Activated CD8-positive, alpha-beta T cell treated with anti-CD3 and anti-CD28 coated beads, Interleukin-2, amount 10 ng/mL, durations not matched to agents 7 days and 5 days (primary cell): ENCODE data around the gene LRRN2. TPM values are rescaled to one million over a fixed set of nuclear protein-coding genes. Genes with fewer than 3 reads are reported as not detected.

Experiments used
- ATAC-seq: fragments of 150-1000 bp; cut with Tn5 transposase; one replicate; pipeline ENCODE4 v1.10.0; 2021; ENCODE audit warnings: moderate library complexity
- CTCF ChIA-PET: fragments of 350-600 bp; sonication (Branson Sonifier 250); formaldehyde crosslinking; loops from one replicate; lab custom pipeline; 2021; ENCODE audit warnings: antibody characterized with exemption; lab: Charles Lee
- POLR2A ChIA-PET: fragments of 350-600 bp; sonication (Branson Sonifier 250); formaldehyde crosslinking; loops from one replicate; lab custom pipeline; 2021; ENCODE audit warnings: antibody characterized with exemption; lab: Charles Lee
- DNase-seq: peaks from one replicate; pipeline ENCODE4 v3.0.0-alpha.2; 2020
- H3K27ac Mint-ChIP-seq: one replicate; pipeline ENCODE4 v1.8.0; 2021; ENCODE audit warnings: mild to moderate bottlenecking, mixed read lengths
- H3K27me3 Mint-ChIP-seq: one replicate; pipeline ENCODE4 v1.8.0; 2021; ENCODE audit warnings: low read depth, mixed read lengths
- H3K36me3 Mint-ChIP-seq: one replicate; pipeline ENCODE4 v1.8.0; 2021; ENCODE audit warnings: low read depth, mixed read lengths
- H3K4me1 Mint-ChIP-seq: one replicate; pipeline ENCODE4 v1.8.0; 2021; ENCODE audit warnings: low read depth, mixed read lengths
- H3K4me3 Mint-ChIP-seq: one replicate; pipeline ENCODE4 v1.8.0; 2021; ENCODE audit warnings: mild to moderate bottlenecking, mixed read lengths
- H3K9me3 Mint-ChIP-seq: one replicate; pipeline ENCODE4 v1.8.0; 2022; ENCODE audit warnings: mixed read lengths; ENCODE audit not compliant: insufficient read depth
- total RNA-seq, 2 experiments: library from RNA; stranded (reverse); gene quantifications; one replicate each; pipeline ENCODE4 v1.2.3, GENCODE V29; 2021

The LRRN2 gene
- total RNA-seq, 2 experiments from 2014 or later, result not detected

DNA sequence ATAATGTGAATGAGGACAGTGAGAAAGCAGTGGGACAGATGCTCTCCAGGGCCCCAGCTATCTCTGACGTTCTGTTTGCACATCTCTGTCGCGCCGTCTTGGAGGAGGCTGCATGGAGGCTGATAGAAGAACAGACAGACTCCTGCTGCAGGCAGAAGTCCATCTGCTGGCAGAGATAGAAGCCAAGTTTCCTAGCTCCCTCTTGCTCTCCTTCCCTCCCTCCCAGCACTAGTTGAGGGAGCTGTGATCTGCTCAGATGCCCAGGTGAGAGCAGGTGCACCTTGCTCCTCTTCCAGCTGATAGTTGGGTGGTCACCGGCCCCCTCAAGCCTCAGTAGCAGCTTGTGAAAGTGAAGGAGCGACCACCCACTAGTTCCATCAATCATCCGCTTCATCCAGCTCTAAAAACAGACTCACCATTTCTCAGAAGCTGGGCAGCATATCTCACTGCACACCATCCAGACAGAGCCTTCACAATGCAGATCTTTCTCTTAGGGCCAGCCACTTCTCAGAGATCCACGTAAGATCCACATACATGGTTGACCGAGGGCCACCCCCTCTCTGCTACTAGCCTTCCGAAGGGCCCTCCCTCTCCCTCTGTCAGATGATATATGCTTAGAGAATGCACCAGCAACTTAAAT, 12.9 kb downstream of the LRRN2 start:
- H3K4me3 Mint-ChIP-seq, result no peak overlapping the region
- H3K4me1 Mint-ChIP-seq, result no peaks in the 10 kb centered on the region
- POLR2A ChIA-PET, result no interaction called here
- no peaks in the 10 kb centered on the region for H3K9me3 Mint-ChIP-seq
- ATAC-seq (no peak), DNase-seq (no peak)
- CTCF ChIA-PET, result interaction anchor here (1.0 to 1.5 kb wide), 2 partner anchors 91 to 134 kb away, joined by 3 read pairs; no protein-coding TSS in a partner anchor
- H3K27me3 Mint-ChIP-seq, result peaks cover 3% of the 10 kb centered on the region
- H3K36me3 Mint-ChIP-seq, result no peaks in the 10 kb centered on the region
- no peak overlapping the region for H3K27ac Mint-ChIP-seq

DNA sequence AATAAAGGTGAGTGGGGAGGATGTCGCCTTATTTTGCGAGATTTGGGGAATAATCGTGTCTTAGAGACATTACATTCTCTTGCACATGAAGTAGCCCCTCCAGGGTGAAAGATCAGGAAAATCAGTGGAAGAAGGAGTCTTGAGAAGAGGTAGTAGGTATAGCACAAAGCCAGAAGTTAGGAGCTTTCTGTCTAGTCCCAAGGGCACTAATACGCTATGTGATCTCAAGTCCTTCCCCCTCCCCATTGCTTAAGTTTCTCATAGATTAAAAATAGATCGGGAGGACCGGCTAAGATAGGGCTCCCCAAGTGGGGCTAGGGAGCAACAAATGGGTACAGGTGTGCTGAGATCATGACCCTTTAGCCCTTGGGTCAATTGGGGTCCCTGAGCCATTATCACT, 13.5 kb downstream of the LRRN2 start:
- Mint-ChIP-seq H3K27ac (no peak overlapping the region), H3K36me3 (no peaks in the 10 kb centered on the region), H3K9me3 (no peaks in the 10 kb centered on the region), H3K27me3 (peaks cover under 1% of the 10 kb centered on the region), H3K4me3 (no peak overlapping the region), H3K4me1 (no peaks in the 10 kb centered on the region)
- CTCF ChIA-PET, result interaction anchor here (1.5 kb wide), 1 partner anchor 135 kb away, joined by 3 read pairs; no protein-coding TSS in a partner anchor
- POLR2A ChIA-PET, result no interaction called here
- DNase-seq (no peak), ATAC-seq (no peak)

DNA sequence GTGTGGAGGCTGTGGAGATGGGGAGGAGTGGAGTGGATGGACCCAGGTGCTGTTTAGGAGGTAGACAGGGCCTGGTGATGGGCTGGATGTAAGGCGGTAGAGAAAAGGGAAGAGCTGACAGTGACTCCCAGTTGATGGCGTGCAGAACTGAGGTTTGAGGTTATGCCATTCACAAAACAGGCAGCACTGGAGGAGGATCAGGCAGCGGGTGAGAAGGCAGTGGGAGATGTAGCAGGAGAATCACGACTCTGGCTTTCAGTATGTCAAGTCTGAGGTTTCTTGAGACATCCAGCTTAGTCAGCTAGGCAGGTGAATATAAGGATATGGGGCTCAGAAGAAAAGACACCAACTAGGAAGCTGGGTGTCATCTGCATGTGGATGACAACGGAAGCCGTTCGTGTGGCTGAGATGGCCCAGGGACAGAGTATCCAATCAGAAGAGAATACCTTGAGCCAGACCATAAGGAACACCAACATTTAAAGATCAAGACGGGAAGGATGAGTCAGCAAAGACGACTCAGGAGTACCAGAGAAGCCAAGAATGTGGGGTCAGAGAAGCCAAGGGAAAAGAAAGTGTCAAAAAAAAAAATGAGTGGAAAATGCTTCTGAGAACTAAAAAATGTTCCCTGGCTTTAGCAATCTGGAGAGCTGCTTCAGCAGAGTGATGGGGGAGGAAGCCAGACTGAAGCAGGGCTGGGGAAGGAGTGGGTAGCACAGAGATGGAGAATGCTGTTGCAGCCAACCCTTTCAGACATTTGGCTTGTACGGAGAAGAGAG, 15.2 kb downstream of the LRRN2 start:
- H3K4me3 Mint-ChIP-seq, result no peak overlapping the region
- no peaks in the 10 kb centered on the region for H3K4me1 Mint-ChIP-seq
- no peak for DNase-seq
- CTCF ChIA-PET, result interaction anchor here (0.7 kb wide), 1 partner anchor 137 kb away, joined by 3 read pairs; no protein-coding TSS in a partner anchor
- H3K27ac Mint-ChIP-seq, result no peak overlapping the region
- no peak for ATAC-seq
- H3K27me3 Mint-ChIP-seq, result no peaks in the 10 kb centered on the region
- H3K36me3 Mint-ChIP-seq, result no peaks in the 10 kb centered on the region
- H3K9me3 Mint-ChIP-seq, result no peaks in the 10 kb centered on the region
- POLR2A ChIA-PET, result no interaction called here

DNA sequence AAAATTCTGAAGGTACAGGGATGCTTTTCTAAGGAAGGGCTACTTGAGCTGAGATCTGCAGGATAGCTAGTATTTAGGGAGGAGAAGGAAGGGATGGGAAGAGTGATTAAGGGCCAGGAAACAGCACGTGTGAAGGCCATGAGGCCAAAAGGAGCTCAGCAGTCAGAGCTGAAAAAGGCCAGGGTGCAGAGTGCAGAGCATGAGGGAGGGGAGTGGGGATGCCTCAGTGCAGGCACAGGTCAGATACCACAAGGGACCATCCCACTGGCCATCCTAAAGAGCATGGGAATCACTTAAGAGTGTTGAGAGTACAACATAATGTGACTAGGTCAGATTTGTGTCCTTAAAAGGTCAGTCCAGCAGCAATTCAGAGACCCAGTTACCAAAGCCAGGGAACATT, 16.0 kb downstream of the LRRN2 start:
- Mint-ChIP-seq H3K36me3 (no peaks in the 10 kb centered on the region), H3K27ac (no peak overlapping the region)
- CTCF ChIA-PET, result interaction anchor here (0.7 to 1.2 kb wide), 3 partner anchors 15 to 137 kb away, joined by 3 read pairs; no protein-coding TSS in a partner anchor

DNA sequence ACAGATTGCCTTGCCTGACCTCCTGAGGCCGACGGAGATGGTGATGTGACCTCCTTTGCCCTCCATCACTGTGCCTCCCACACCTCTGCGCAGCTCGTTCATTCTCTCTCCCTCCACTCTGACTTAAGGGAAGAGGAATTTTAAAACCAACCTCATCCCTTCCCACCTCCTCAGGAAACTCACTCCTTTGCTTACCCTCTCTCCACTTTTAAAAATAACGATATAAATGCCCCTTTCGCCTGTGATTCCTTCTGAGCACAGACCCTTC, 21.2 kb downstream of the LRRN2 start:
- Mint-ChIP-seq H3K4me1 (no peaks in the 10 kb centered on the region), H3K27me3 (peaks cover 6% of the 10 kb centered on the region), H3K4me3 (no peak overlapping the region), H3K27ac (no peak overlapping the region), H3K36me3 (no peaks in the 10 kb centered on the region), H3K9me3 (no peaks in the 10 kb centered on the region)
- ATAC-seq (no peak), DNase-seq (no peak)
- ChIA-PET CTCF (no interaction called here), POLR2A (no interaction called here)

More for the DNA sequence above, 16.0 kb downstream of the LRRN2 start:
- Mint-ChIP-seq H3K9me3 (no peaks in the 10 kb centered on the region), H3K4me3 (no peak overlapping the region), H3K4me1 (no peaks in the 10 kb centered on the region), H3K27me3 (peaks cover 3% of the 10 kb centered on the region)
- no peak for DNase-seq
- no peak for ATAC-seq
- POLR2A ChIA-PET, result no interaction called here

DNA sequence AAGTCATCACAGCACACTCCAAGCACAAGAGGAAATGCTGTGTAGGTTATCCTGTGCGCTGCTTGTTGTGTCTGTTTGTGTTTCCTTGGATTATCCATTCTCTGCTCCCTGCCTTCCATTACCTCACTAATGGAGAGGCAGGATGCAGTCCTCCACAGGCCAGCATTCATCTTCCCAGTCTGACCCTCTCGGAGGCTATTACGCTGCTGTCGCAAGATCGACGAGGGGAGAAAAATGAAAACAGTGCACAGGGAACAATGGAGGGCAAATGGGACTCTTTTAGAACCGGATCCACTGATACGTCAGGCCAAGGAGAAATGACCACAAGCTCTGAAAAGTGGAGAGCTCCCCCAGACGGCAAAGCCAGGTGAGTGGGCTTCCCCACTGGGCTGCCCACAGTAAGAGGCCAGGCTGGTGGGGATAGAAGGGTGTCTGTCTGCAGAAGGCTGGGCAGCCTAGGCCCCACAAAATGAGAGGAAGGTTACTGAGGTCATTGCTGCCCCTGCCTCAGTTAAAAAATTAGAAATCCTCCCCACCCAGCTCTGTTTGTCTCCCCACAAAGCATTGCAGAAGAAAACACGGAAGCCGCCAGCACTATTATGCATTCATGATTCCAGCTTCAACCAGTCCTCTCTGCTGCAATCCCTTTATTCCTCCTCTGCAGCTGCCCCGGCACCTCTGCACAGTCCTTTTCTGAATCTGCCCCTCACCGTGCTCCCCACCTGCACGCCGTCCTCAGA, 21.7 kb downstream of the LRRN2 start:
- peaks cover 6% of the 10 kb centered on the region for H3K27me3 Mint-ChIP-seq
- no peak overlapping the region for H3K27ac Mint-ChIP-seq
- no peaks in the 10 kb centered on the region for H3K4me1 Mint-ChIP-seq
- ChIA-PET CTCF (interaction anchor here (1.6 kb wide), 1 partner anchor 100 kb away, joined by 4 read pairs; no protein-coding TSS in a partner anchor), POLR2A (no interaction called here)
- ATAC-seq (no peak), DNase-seq (no peak)
- no peaks in the 10 kb centered on the region for H3K9me3 Mint-ChIP-seq
- no peaks in the 10 kb centered on the region for H3K36me3 Mint-ChIP-seq
- H3K4me3 Mint-ChIP-seq, result no peak overlapping the region

DNA sequence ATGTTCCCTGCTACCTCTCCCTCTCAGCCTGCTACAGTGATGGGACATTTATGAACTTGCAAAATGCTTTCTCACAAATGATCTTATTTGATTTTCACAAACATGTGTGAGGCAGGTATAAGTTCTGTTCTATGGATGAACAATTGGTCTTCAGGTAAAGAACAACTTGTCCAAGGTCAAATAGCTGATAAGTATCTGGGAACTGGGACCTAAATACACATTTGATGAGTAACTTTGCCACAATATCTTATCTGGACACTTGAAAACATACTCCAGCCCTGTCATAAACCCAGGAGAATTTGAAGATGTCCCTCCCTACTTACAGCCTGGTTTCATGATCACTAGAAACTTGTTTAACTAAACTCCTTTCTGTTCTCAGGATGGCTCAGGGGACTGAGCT, 23.0 kb downstream of the LRRN2 start:
- H3K9me3 Mint-ChIP-seq, result no peaks in the 10 kb centered on the region
- ChIA-PET CTCF (interaction anchor here (0.6 to 1.6 kb wide), 2 partner anchors 101 to 1142 kb away, joined by 4 to 5 read pairs; no protein-coding TSS in a partner anchor), POLR2A (no interaction called here)
- no peaks in the 10 kb centered on the region for H3K4me1 Mint-ChIP-seq
- ATAC-seq (no peak), DNase-seq (no peak)
- H3K27ac Mint-ChIP-seq, result no peak overlapping the region
- H3K36me3 Mint-ChIP-seq, result no peaks in the 10 kb centered on the region
- H3K4me3 Mint-ChIP-seq, result no peak overlapping the region
- H3K27me3 Mint-ChIP-seq, result peaks cover 6% of the 10 kb centered on the region

DNA sequence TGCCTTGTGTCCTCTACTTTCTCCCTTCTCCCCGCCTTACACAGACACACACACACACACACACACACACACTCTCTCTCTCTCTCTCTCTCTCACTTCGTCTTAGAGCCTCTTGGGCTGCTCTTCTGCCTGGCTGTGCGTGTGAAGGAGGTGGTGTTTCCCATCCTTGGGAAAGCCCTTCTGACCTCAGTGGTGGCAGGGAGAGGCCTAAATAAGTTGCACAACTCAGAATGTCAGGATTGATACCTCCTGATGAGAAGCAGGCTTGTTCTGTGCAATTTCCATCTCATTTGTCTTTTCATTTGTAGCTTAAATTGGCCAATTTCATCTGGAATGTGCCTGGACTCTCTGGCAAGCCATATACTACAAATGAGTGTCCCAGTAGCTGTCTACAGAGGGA, 25.0 kb downstream of the LRRN2 start:
- ATAC-seq, result no peak
- no peaks in the 10 kb centered on the region for H3K36me3 Mint-ChIP-seq
- no peak overlapping the region for H3K27ac Mint-ChIP-seq
- no peaks in the 10 kb centered on the region for H3K9me3 Mint-ChIP-seq
- CTCF ChIA-PET, result no interaction called here
- no peak for DNase-seq
- no peaks in the 10 kb centered on the region for H3K4me1 Mint-ChIP-seq
- peaks cover 6% of the 10 kb centered on the region for H3K27me3 Mint-ChIP-seq
- POLR2A ChIA-PET, result no interaction called here
- no peak overlapping the region for H3K4me3 Mint-ChIP-seq

DNA sequence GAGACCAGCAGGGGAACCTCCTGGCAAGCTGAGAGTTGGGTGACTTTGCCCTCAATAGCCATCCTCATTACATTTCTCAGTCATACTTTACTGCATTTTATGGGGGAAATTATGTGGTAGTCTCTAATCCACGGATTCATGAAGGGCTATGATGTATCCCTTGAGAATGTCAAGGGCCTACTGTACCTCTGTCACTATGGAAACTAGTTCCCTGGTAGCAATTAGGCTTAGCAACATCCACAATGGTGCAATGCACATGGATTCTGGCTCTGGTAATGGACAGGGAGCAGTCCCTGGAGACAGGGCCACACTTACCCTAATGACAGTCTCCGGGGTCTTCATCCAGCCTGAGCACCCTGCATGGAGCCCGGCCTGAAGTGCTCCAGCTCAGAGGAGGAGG, 26.5 kb downstream of the LRRN2 start:
- Mint-ChIP-seq H3K4me1 (no peaks in the 10 kb centered on the region), H3K9me3 (no peaks in the 10 kb centered on the region), H3K36me3 (no peaks in the 10 kb centered on the region), H3K27me3 (peaks cover 1% of the 10 kb centered on the region), H3K27ac (no peak overlapping the region), H3K4me3 (no peak overlapping the region)
- DNase-seq, result no peak
- ChIA-PET CTCF (interaction anchor here (0.5 kb wide), 1 partner anchor 92 kb away, joined by 3 read pairs; no protein-coding TSS in a partner anchor), POLR2A (no interaction called here)
- ATAC-seq, result no peak

DNA sequence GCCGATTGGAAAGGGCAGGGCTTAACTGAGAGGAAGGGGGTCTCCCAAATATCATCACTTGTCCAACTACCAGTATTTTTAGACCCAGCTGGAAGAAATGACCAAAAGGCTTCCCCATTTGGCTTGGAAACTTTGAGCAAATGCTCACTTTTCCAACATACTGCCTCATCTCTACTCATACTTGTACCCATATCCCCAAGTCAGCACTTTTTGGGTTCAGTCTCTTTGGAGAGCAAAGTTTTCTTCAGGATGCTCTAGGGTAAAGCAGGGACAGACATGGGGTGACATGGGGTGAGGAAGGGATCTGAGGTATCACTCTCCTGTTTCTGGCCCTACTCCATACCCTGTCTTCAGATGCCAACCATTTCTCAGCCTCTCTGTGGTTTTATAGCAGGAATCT, 27.2 kb downstream of the LRRN2 start:
- H3K4me1 Mint-ChIP-seq, result no peaks in the 10 kb centered on the region
- no peak overlapping the region for H3K27ac Mint-ChIP-seq
- ATAC-seq, result no peak
- DNase-seq, result no peak
- ChIA-PET POLR2A (no interaction called here), CTCF (no interaction called here)
- no peaks in the 10 kb centered on the region for H3K36me3 Mint-ChIP-seq
- H3K27me3 Mint-ChIP-seq, result peaks cover 2% of the 10 kb centered on the region
- no peaks in the 10 kb centered on the region for H3K9me3 Mint-ChIP-seq
- no peak overlapping the region for H3K4me3 Mint-ChIP-seq

DNA sequence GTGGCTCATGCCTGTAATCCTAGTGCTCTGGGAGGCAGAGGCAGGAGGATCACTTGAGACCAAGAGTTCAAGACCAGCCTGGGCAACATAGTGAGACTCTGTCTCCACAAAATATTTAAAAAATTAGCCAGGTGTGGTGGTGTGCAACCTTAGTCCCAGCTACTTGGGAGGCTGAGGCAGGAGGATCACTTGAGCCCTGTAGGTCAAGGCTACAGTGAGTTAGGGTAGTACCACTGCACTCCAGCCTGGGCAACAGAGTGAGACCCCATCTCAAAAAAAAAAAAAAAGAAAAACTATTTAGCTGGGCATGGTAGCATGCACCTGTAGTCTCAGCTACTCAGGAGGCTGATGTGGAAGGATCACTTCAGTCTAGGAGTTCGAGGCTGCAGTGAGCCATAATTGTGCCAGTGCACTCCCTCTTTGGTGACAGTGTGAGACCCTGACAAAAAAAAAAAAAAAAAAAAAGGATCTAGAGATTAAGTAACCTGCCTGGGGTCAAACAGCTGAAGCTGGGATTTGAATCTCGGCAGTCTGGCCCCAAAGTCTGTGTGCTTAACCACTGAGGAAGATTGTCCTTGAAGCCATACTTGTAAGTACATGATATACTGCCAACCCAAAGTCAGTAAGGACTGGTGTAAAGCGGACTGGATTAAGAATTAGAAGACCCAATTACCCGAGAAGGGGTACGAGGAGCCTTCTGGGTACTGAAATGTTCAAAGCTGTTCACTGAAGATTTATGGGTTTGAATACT, 31.8 kb downstream of the LRRN2 start:
- no peaks in the 10 kb centered on the region for H3K4me1 Mint-ChIP-seq
- ChIA-PET POLR2A (no interaction called here), CTCF (interaction anchor here (0.9 to 2.4 kb wide), 5 partner anchors 88 to 153 kb away, joined by 3 to 6 read pairs (median 4); no protein-coding TSS in a partner anchor)
- no peak for DNase-seq
- no peaks in the 10 kb centered on the region for H3K36me3 Mint-ChIP-seq
- H3K27me3 Mint-ChIP-seq, result peaks cover 13% of the 10 kb centered on the region
- ATAC-seq, result no peak
- no peaks in the 10 kb centered on the region for H3K9me3 Mint-ChIP-seq
- no peak overlapping the region for H3K27ac Mint-ChIP-seq
- H3K4me3 Mint-ChIP-seq, result no peak overlapping the region
